ENCODE results near the gene NUP98.

Gene NUP98

DNA sequence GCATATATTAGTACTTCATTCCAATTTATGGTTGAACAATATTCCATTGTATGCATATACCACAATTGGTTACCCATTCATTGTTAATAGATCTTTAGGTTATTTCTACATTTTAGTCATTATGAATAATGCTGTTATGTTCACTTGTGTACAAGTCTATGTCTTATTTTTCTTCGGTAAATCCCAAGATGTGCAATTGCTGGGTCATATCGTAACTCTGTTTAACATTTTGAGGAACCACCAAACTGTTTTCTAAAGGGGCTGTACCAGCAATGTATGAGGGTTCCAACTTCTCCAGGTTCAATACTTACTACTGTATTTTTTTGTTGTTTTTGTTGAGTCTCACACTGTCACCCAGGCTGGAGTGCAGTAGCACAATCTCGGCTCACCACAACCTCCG is 33.1 kb downstream of the NUP98 start:
- ChIA-PET CTCF (no interaction called here), POLR2A (no interaction called here)
- TF ChIP-seq ZBTB17 (tag by site-specific recombination; IDR thresholded peaks at IDR 0.05) (no peak), MEIS1 (CRISPR knock-in tag; IDR thresholded peaks at IDR 0.05; ENCODE audit: borderline replicate concordance) (no peak), ZNF423 (tag by site-specific recombination; IDR thresholded peaks at IDR 0.05) (no peak)
- TF ChIP-seq, protein P1, sequence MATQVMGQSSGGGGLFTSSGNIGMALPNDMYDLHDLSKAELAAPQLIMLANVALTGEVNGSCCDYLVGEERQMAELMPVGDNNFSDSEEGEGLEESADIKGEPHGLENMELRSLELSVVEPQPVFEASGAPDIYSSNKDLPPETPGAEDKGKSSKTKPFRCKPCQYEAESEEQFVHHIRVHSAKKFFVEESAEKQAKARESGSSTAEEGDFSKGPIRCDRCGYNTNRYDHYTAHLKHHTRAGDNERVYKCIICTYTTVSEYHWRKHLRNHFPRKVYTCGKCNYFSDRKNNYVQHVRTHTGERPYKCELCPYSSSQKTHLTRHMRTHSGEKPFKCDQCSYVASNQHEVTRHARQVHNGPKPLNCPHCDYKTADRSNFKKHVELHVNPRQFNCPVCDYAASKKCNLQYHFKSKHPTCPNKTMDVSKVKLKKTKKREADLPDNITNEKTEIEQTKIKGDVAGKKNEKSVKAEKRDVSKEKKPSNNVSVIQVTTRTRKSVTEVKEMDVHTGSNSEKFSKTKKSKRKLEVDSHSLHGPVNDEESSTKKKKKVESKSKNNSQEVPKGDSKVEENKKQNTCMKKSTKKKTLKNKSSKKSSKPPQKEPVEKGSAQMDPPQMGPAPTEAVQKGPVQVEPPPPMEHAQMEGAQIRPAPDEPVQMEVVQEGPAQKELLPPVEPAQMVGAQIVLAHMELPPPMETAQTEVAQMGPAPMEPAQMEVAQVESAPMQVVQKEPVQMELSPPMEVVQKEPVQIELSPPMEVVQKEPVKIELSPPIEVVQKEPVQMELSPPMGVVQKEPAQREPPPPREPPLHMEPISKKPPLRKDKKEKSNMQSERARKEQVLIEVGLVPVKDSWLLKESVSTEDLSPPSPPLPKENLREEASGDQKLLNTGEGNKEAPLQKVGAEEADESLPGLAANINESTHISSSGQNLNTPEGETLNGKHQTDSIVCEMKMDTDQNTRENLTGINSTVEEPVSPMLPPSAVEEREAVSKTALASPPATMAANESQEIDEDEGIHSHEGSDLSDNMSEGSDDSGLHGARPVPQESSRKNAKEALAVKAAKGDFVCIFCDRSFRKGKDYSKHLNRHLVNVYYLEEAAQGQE (tag by site-specific recombination; IDR thresholded peaks at IDR 0.05) = no peak
- TF ChIP-seq, protein P2, sequence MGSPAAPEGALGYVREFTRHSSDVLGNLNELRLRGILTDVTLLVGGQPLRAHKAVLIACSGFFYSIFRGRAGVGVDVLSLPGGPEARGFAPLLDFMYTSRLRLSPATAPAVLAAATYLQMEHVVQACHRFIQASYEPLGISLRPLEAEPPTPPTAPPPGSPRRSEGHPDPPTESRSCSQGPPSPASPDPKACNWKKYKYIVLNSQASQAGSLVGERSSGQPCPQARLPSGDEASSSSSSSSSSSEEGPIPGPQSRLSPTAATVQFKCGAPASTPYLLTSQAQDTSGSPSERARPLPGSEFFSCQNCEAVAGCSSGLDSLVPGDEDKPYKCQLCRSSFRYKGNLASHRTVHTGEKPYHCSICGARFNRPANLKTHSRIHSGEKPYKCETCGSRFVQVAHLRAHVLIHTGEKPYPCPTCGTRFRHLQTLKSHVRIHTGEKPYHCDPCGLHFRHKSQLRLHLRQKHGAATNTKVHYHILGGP (tag by site-specific recombination; IDR thresholded peaks at IDR 0.05) = no peak
- Histone ChIP-seq H3K4me3 (ENCODE audit: low read depth, low read length) (no peak overlapping the region), H3K9me3 (ENCODE audit: control insufficient read depth, insufficient read depth, low read depth, low read length) (no peaks in the 10 kb centered on the region), H3K4me1 (ENCODE audit: control insufficient read depth, insufficient read depth, low read length) (no peaks in the 10 kb centered on the region), H3K27ac (ENCODE audit: extremely low read depth, low read depth, low read length) (no peak overlapping the region), H3K36me3 (ENCODE audit: control insufficient read depth in 2 of 2, insufficient read depth in 1 of 2, low read length in 2 of 2) (peaks cover 74 to 98% of the 10 kb centered on the region in 2 experiments)

DNA sequence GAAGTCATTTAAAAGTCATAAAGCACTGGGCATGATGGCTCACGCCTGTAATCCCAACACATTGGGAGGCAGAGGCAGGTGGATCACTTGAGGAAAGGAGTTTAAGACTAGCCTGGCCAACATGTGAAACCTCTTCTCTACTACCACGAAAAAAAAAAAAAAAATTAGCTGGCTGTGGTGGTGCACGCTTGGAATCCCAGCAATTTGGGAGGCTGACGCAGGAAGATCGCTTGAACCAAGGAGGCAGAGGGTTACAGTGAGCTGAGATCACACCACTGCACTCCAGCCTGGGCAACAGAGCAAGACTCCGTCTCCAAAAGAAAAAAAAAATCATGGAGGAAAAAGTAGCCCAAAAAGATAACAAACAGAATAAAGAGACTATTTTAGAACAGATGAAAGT is 42.2 kb downstream of the NUP98 start:
- POLR2A ChIA-PET = interaction anchor here (1.2 kb wide), 1 partner anchor 183 kb away, joined by 4 read pairs; no protein-coding TSS in a partner anchor

More for the DNA sequence above, 42.2 kb downstream of the NUP98 start:
- H3K36me3 ChIP-seq (ENCODE audit: control insufficient read depth in 2 of 2, insufficient read depth in 1 of 2, low read length in 2 of 2) = peaks cover 69 to 94% of the 10 kb centered on the region in 2 experiments
- no peaks in the 10 kb centered on the region for H3K4me1 ChIP-seq (ENCODE audit: control insufficient read depth, insufficient read depth, low read length)
- TF ChIP-seq ZBTB20 (tag by site-specific recombination; IDR thresholded peaks at IDR 0.05) (no peak), ZNF501 (tag by site-specific recombination; IDR thresholded peaks at IDR 0.05) (no peak), ZNF433 (tag by site-specific recombination; IDR thresholded peaks at IDR 0.05; ENCODE audit: low read depth) (no peak), ZNF623 (tag by site-specific recombination; IDR thresholded peaks at IDR 0.05) (no peak), EGR2 (tag by site-specific recombination; IDR thresholded peaks at IDR 0.05; ENCODE audit: low read depth) (no peak), ZNF76 (tag by site-specific recombination; IDR thresholded peaks at IDR 0.05; ENCODE audit: borderline replicate concordance, low read depth) (no peak), ZNF768 (tag by site-specific recombination; IDR thresholded peaks at IDR 0.05) (no peak), ZNF473 (tag by site-specific recombination; IDR thresholded peaks at IDR 0.05) (no peak), ZNF544 (tag by site-specific recombination; IDR thresholded peaks at IDR 0.05) (no peak), ZNF132 (tag by site-specific recombination; IDR thresholded peaks at IDR 0.05; ENCODE audit: borderline replicate concordance) (no peak), ZNF701 (tag by site-specific recombination; IDR thresholded peaks at IDR 0.05) (no peak), SALL2 (tag by site-specific recombination; IDR thresholded peaks at IDR 0.05; ENCODE audit: borderline replicate concordance) (no peak)
- TF ChIP-seq, protein P3, sequence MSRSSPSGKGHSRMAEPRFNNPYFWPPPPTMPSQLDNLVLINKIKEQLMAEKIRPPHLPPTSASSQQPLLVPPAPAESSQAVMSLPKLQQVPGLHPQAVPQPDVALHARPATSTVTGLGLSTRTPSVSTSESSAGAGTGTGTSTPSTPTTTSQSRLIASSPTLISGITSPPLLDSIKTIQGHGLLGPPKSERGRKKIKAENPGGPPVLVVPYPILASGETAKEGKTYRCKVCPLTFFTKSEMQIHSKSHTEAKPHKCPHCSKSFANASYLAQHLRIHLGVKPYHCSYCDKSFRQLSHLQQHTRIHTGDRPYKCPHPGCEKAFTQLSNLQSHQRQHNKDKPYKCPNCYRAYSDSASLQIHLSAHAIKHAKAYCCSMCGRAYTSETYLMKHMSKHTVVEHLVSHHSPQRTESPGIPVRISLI (tag by site-specific recombination; IDR thresholded peaks at IDR 0.05) = no peak
- TF ChIP-seq, protein P4, sequence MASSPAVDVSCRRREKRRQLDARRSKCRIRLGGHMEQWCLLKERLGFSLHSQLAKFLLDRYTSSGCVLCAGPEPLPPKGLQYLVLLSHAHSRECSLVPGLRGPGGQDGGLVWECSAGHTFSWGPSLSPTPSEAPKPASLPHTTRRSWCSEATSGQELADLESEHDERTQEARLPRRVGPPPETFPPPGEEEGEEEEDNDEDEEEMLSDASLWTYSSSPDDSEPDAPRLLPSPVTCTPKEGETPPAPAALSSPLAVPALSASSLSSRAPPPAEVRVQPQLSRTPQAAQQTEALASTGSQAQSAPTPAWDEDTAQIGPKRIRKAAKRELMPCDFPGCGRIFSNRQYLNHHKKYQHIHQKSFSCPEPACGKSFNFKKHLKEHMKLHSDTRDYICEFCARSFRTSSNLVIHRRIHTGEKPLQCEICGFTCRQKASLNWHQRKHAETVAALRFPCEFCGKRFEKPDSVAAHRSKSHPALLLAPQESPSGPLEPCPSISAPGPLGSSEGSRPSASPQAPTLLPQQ (tag by site-specific recombination; IDR thresholded peaks at IDR 0.05) = no peak
- TF ChIP-seq, protein P5, sequence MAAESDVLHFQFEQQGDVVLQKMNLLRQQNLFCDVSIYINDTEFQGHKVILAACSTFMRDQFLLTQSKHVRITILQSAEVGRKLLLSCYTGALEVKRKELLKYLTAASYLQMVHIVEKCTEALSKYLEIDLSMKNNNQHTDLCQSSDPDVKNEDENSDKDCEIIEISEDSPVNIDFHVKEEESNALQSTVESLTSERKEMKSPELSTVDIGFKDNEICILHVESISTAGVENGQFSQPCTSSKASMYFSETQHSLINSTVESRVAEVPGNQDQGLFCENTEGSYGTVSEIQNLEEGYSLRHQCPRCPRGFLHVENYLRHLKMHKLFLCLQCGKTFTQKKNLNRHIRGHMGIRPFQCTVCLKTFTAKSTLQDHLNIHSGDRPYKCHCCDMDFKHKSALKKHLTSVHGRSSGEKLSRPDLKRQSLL (tag by site-specific recombination; IDR thresholded peaks at IDR 0.05) = no peak
- no peaks in the 10 kb centered on the region for H3K9me3 ChIP-seq (ENCODE audit: control insufficient read depth, insufficient read depth, low read depth, low read length)
- H3K27ac ChIP-seq (ENCODE audit: extremely low read depth, low read depth, low read length) = no peak overlapping the region
- CTCF ChIA-PET = interaction anchor here (1.1 kb wide), 1 partner anchor 18 kb away, joined by 3 read pairs; no protein-coding TSS in a partner anchor
- no peak overlapping the region for H3K4me3 ChIP-seq (ENCODE audit: low read depth, low read length)

Measured in HEK293 (cell line).